DND-41 (cell line): ENCODE measurements around the gene PPARGC1A.

Experiments used
- ATAC-seq: fragments of 200-7000 bp; cut with Tn5 transposase; 3 replicates; pipeline ENCODE4 v1.9.1; 2021; ENCODE audit warnings: low read depth; ENCODE audit not compliant: insufficient read depth
- DNase-seq: peaks from one replicate; pipeline ENCODE4 v3.0.0-alpha.2; 2020
- H2AFZ ChIP-seq: 2 replicates; pipeline ENCODE4 v1.6.0; 2012; ENCODE audit warnings: low read depth, low read length
- H3K27ac ChIP-seq: 2 replicates; pipeline ENCODE4 v1.5.1; 2012; ENCODE audit warnings: low read length, inconsistent platforms
- H3K27me3 ChIP-seq: fragments of 200-600 bp; sonication (generic); 2 replicates; pipeline ENCODE4 v1.6.0; 2012; ENCODE audit warnings: low read length, mild to moderate bottlenecking, inconsistent platforms; ENCODE audit not compliant: insufficient read depth, poor library complexity
- H3K36me3 ChIP-seq: 2 replicates; pipeline ENCODE4 v1.5.1; 2012; ENCODE audit warnings: low read length, inconsistent platforms; ENCODE audit not compliant: insufficient read depth
- H3K4me1 ChIP-seq: 2 replicates; pipeline ENCODE4 v1.5.1; 2012; ENCODE audit warnings: mild to moderate bottlenecking, low read length; ENCODE audit not compliant: insufficient read depth
- H3K4me2 ChIP-seq: 2 replicates; pipeline ENCODE4 v1.6.0; 2012; ENCODE audit warnings: mild to moderate bottlenecking, moderate library complexity, low read length, inconsistent platforms; ENCODE audit not compliant: insufficient read depth
- H3K4me3 ChIP-seq, 2 experiments: fragments of 200-600 bp in 1 of 2; shearing (Covaris generic) in 1 of 2; 2 replicates each; pipeline ENCODE4 v1.5.1; 2012 to 2016; ENCODE audit warnings: inconsistent platforms in 2 of 2, low read length in 2 of 2, mild to moderate bottlenecking in 2 of 2, low read depth in 1 of 2, moderate library complexity in 1 of 2
- H3K79me2 ChIP-seq: 2 replicates; pipeline ENCODE4 v1.6.0; 2012; ENCODE audit warnings: low read length, inconsistent platforms; ENCODE audit not compliant: insufficient read depth
- H3K9ac ChIP-seq: 2 replicates; pipeline ENCODE4 v1.6.0; 2012; ENCODE audit warnings: low read depth, mild to moderate bottlenecking, inconsistent platforms, low read length, moderate library complexity
- H3K9me3 ChIP-seq: 2 replicates; pipeline ENCODE4 v1.5.1; 2012; ENCODE audit warnings: low read length, moderate library complexity, mild to moderate bottlenecking, inconsistent platforms; ENCODE audit not compliant: insufficient read depth, severe bottlenecking
- H4K20me1 ChIP-seq: 2 replicates; pipeline ENCODE4 v1.6.0; 2012; ENCODE audit warnings: low read length; ENCODE audit not compliant: insufficient read depth
- CTCF ChIP-seq: IDR thresholded peaks from 2 replicates; pipeline ENCODE4 v1.5.1; 2012; ENCODE audit warnings: borderline replicate concordance, low read length, moderate library complexity, mild to moderate bottlenecking; ENCODE audit not compliant: poor library complexity, severe bottlenecking; ENCODE audit errors: extremely low read depth
- EZH2 ChIP-seq: IDR thresholded peaks from 3 replicates; pipeline ENCODE4 v1.6.1; 2012; ENCODE audit warnings: borderline replicate concordance, low read depth, mild to moderate bottlenecking, moderate library complexity, low read length, inconsistent platforms; ENCODE audit not compliant: severe bottlenecking

PPARGC1A gene

GRCh38 chr4:23818097-23818885, 71.6 kb downstream of the PPARGC1A start:
- Histone ChIP-seq H3K27me3 (no peaks in the 10 kb centered on the region), H3K36me3 (no peaks in the 10 kb centered on the region), H3K4me3 (no peak overlapping the region), H3K27ac (no peak overlapping the region), H2AFZ (no peak overlapping the region), H3K9ac (no peak overlapping the region), H3K79me2 (no peaks in the 10 kb centered on the region), H4K20me1 (no peaks in the 10 kb centered on the region), H3K4me1 (no peaks in the 10 kb centered on the region), H3K9me3 (no peaks in the 10 kb centered on the region), H3K4me2 (no peak overlapping the region)
- DNase-seq (no peak), ATAC-seq (no peak)
- TF ChIP-seq CTCF (no peak), EZH2 (no peak)

GRCh38 chr4:23814996-23815660, 74.7 kb downstream of the PPARGC1A start:
- H3K36me3 ChIP-seq, result no peaks in the 10 kb centered on the region
- no peak for DNase-seq
- H3K4me1 ChIP-seq, result no peaks in the 10 kb centered on the region
- ATAC-seq, result no peak
- no peaks in the 10 kb centered on the region for H3K79me2 ChIP-seq
- no peaks in the 10 kb centered on the region for H3K27me3 ChIP-seq
- H2AFZ ChIP-seq, result no peak overlapping the region
- no peaks in the 10 kb centered on the region for H4K20me1 ChIP-seq
- no peak overlapping the region for H3K9ac ChIP-seq
- TF ChIP-seq EZH2 (no peak), CTCF (no peak)
- H3K9me3 ChIP-seq, result no peaks in the 10 kb centered on the region
- no peak overlapping the region for H3K4me2 ChIP-seq
- H3K27ac ChIP-seq, result no peak overlapping the region
- no peak overlapping the region for H3K4me3 ChIP-seq

- Histone ChIP-seq H3K4me3 (no peak overlapping the region), H3K4me2 (no peak overlapping the region), H3K9ac (no peak overlapping the region), H4K20me1 (no peaks in the 10 kb centered on the region), H3K27ac (no peak overlapping the region), H3K27me3 (no peaks in the 10 kb centered on the region), H2AFZ (no peak overlapping the region), H3K36me3 (no peaks in the 10 kb centered on the region), H3K4me1 (no peaks in the 10 kb centered on the region), H3K79me2 (no peaks in the 10 kb centered on the region), H3K9me3 (no peaks in the 10 kb centered on the region)
- TF ChIP-seq CTCF, result no peak
- TF ChIP-seq EZH2, result no peak
- ATAC-seq (no peak), DNase-seq (no peak)
Measured at GRCh38 chr4:23814587-23814986, 75.3 kb downstream of the PPARGC1A start.

- Histone ChIP-seq H2AFZ (no peak overlapping the region), H3K4me1 (no peaks in the 10 kb centered on the region)
- no peak for ATAC-seq
Measured at GRCh38 chr4:23811161-23811560, 78.7 kb downstream of the PPARGC1A start.

More at GRCh38 chr4:23811161-23811560, 78.7 kb downstream of the PPARGC1A start:
- no peak for DNase-seq
- no peaks in the 10 kb centered on the region for H3K27me3 ChIP-seq
- TF ChIP-seq CTCF, result no peak
- TF ChIP-seq EZH2, result no peak
- no peaks in the 10 kb centered on the region for H3K36me3 ChIP-seq
- no peaks in the 10 kb centered on the region for H3K9me3 ChIP-seq
- no peaks in the 10 kb centered on the region for H4K20me1 ChIP-seq
- H3K9ac ChIP-seq, result no peak overlapping the region
- H3K27ac ChIP-seq, result no peak overlapping the region
- H3K4me3 ChIP-seq, result no peak overlapping the region
- no peak overlapping the region for H3K4me2 ChIP-seq
- H3K79me2 ChIP-seq, result no peaks in the 10 kb centered on the region
